Measurements from ENCODE around the gene PAQR5. TPM values are rescaled to one million over a fixed set of nuclear protein-coding genes. Genes with fewer than 3 reads are reported as not detected.
A peak's percentile ranks its signal among the peaks of the same experiment; 100 is the strongest.
"Not testable (repeated sequence)": the region's sequence is repeated elsewhere in the genome, so short reads cannot be mapped to it uniquely, and the experiment has no call there.

PAQR5 gene
- 0.37 TPM for polyA plus RNA-seq (ENCODE audit: insufficient read length)

GRCh38 chr15:69298697-69299441 is at the start of gene PAQR5:
PAQR5 (plus strand) TSS chr15:69298912; CDS start chr15:69360081, 61,169 bp downstream.
- DNase-seq (ENCODE audit: low read depth) = no peak

- no peak for DNase-seq (ENCODE audit: low read depth)
These were observed 45.6 kb upstream of the PAQR5 start for GRCh38 chr15:69253156-69253555.

- peak; percentile 16 for DNase-seq (ENCODE audit: low read depth)
These were observed 33.3 kb upstream of the PAQR5 start for GRCh38 chr15:69265347-69265955.

- DNase-seq (ENCODE audit: low read depth) = no peak
These were observed 27.5 kb upstream of the PAQR5 start for GRCh38 chr15:69271217-69271616.

- DNase-seq (ENCODE audit: low read depth) = no peak
These were observed 26.6 kb upstream of the PAQR5 start for GRCh38 chr15:69272139-69272538.

- no peak for DNase-seq (ENCODE audit: low read depth)
These were observed 25.8 kb upstream of the PAQR5 start for GRCh38 chr15:69272891-69273290.

- no peak for DNase-seq (ENCODE audit: low read depth)
These were observed 23.5 kb upstream of the PAQR5 start for GRCh38 chr15:69275074-69275670.

- no peak for DNase-seq (ENCODE audit: low read depth)
These were observed 22.7 kb upstream of the PAQR5 start for GRCh38 chr15:69275933-69276560.

GRCh38 chr15:69277316-69277715 is 21.4 kb upstream of the PAQR5 start:
- DNase-seq (ENCODE audit: low read depth) = no peak

- DNase-seq (ENCODE audit: low read depth) = no peak
These were observed 19.1 kb upstream of the PAQR5 start for GRCh38 chr15:69279636-69280035.

GRCh38 chr15:69280783-69281182 is 17.9 kb upstream of the PAQR5 start:
- no peak for DNase-seq (ENCODE audit: low read depth)

- no peak for DNase-seq (ENCODE audit: low read depth)
These were observed 16.5 kb upstream of the PAQR5 start for GRCh38 chr15:69282104-69282743.

- DNase-seq (ENCODE audit: low read depth) = no peak
These were observed 12.9 kb upstream of the PAQR5 start for GRCh38 chr15:69285834-69286233.

GRCh38 chr15:69288011-69288410 is 10.7 kb upstream of the PAQR5 start:
- DNase-seq (ENCODE audit: low read depth) = no peak

- DNase-seq (ENCODE audit: low read depth) = no peak
These were observed 10.0 kb upstream of the PAQR5 start for GRCh38 chr15:69288531-69289341.

GRCh38 chr15:69289342-69290146 is 9.2 kb upstream of the PAQR5 start:
- no peak for DNase-seq (ENCODE audit: low read depth)

- no peak for DNase-seq (ENCODE audit: low read depth)
These were observed 8.2 kb upstream of the PAQR5 start for GRCh38 chr15:69290346-69291164.

- DNase-seq (ENCODE audit: low read depth) = not testable (repeated sequence)
These were observed 7.1 kb upstream of the PAQR5 start for GRCh38 chr15:69291651-69292050.

- DNase-seq (ENCODE audit: low read depth) = no peak
These were observed 5.8 kb upstream of the PAQR5 start for GRCh38 chr15:69292826-69293420.
